GM12878 (cell line): ENCODE data around the gene KLF12. TPM values are rescaled to one million over a fixed set of nuclear protein-coding genes. Genes with fewer than 3 reads are reported as not detected.

Experiments
- ATAC-seq: fragments of 200-7000 bp; cut with Tn5 transposase; 3 replicates; pipeline ENCODE4 v1.9.1; 2020; ENCODE audit warnings: mild to moderate bottlenecking, moderate library complexity
- BruUV-seq: library from RNA; stranded (reverse); fragments of 400-500 nt; replicated peaks from 2 replicates; lab custom pipeline; 2021; lab: Mats Ljungman, UMichigan
- CTCF ChIA-PET: fragments of 300-600 bp; sonication (Branson Sonifier 250); formaldehyde crosslinking; extraction: SDS; loops from one replicate; lab custom pipeline; 2021; ENCODE audit warnings: inconsistent platforms; lab: Yijun Ruan, JAX
- POLR2A ChIA-PET: fragments of 350-600 bp; formaldehyde crosslinking; extraction: SDS; loops from one replicate; lab custom pipeline; 2021; ENCODE audit warnings: inconsistent platforms; lab: Charles Lee
- RAD21 ChIA-PET: fragments of 300-600 bp; sonication (Branson Sonifier 250); formaldehyde crosslinking; loops from one replicate; lab custom pipeline; 2023; ENCODE audit warnings: antibody characterized with exemption; ENCODE audit not compliant: unreplicated experiment; lab: Charles Lee
- SMC1A ChIA-PET: fragments of 300-600 bp; sonication (Branson Sonifier 250); formaldehyde crosslinking; loops from one replicate; lab custom pipeline; 2023; ENCODE audit not compliant: unreplicated experiment, uncharacterized antibody; lab: Charles Lee
- DNase-seq: peaks from one replicate; pipeline ENCODE4 v3.0.0-alpha.2; 2011; ENCODE audit warnings: low read depth, low spot score
- FAIRE-seq: peaks from 3 replicates; lab custom pipeline; 2011; peaks lifted over from hg19 to GRCh38; lab: Jason Lieb, UNC
- H2AFZ ChIP-seq: 2 replicates; pipeline ENCODE4 v1.6.0; 2011; ENCODE audit warnings: low read depth, low read length, control low read depth; ENCODE audit not compliant: control insufficient read depth
- H3K27ac ChIP-seq: 2 replicates; pipeline ENCODE4 v1.5.1; 2011; ENCODE audit warnings: control low read depth; ENCODE audit not compliant: control insufficient read depth, insufficient read depth
- H3K27me3 ChIP-seq, 2 experiments: replicated peaks in 1 of 2; 2 replicates each; pipeline versions ENCODE4 v1.6.0 to v1.6.1; 2011; ENCODE audit warnings: low read length in 1 of 2; ENCODE audit not compliant: control insufficient read depth in 2 of 2, insufficient read depth in 2 of 2
- H3K36me3 ChIP-seq, 2 experiments: 2 replicates each; pipeline ENCODE4 v1.5.1; 2011; ENCODE audit warnings: low read length in 1 of 2; ENCODE audit not compliant: control insufficient read depth in 2 of 2, insufficient read depth in 2 of 2
- H3K4me1 ChIP-seq: 2 replicates; pipeline ENCODE4 v1.6.1; 2011; ENCODE audit warnings: mild to moderate bottlenecking, low read length, moderate library complexity, mixed read lengths; ENCODE audit not compliant: control insufficient read depth, insufficient read depth
- H3K4me2 ChIP-seq: 2 replicates; pipeline ENCODE4 v1.6.0; 2011; ENCODE audit warnings: control low read depth; ENCODE audit not compliant: control insufficient read depth, insufficient read depth
- H3K4me3 ChIP-seq: fragments of 200-600 bp; sonication (generic); 2 replicates; pipeline ENCODE4 v1.5.1; 2016
- H3K79me2 ChIP-seq: 2 replicates; pipeline ENCODE4 v1.6.0; 2011; ENCODE audit warnings: low read length; ENCODE audit not compliant: control insufficient read depth, insufficient read depth
- H3K9ac ChIP-seq: 2 replicates; pipeline ENCODE4 v1.8.0; 2011; ENCODE audit warnings: low read length, control low read depth, mixed read lengths; ENCODE audit not compliant: control insufficient read depth, insufficient read depth
- H3K9me3 ChIP-seq: replicated peaks from 3 replicates; pipeline ENCODE4 v1.5.1; 2011; ENCODE audit warnings: mild to moderate bottlenecking, low read length; ENCODE audit not compliant: control insufficient read depth, insufficient read depth
- H4K20me1 ChIP-seq: 2 replicates; pipeline ENCODE4 v1.6.0; 2011; ENCODE audit not compliant: control insufficient read depth, insufficient read depth
- BRCA1 ChIP-seq: IDR thresholded peaks from 2 replicates; pipeline ENCODE4 v1.6.1; 2011; ENCODE audit warnings: low read depth, low read length, improper control_type of control experiment
- CBX5 ChIP-seq: sonication (generic); IDR thresholded peaks from 2 replicates; pipeline ENCODE4 v1.6.1; 2016; ENCODE audit warnings: low read depth, moderate library complexity, mild to moderate bottlenecking, inconsistent platforms
- CUX1 ChIP-seq: IDR thresholded peaks from 2 replicates; pipeline ENCODE4 v1.6.1; 2012; ENCODE audit warnings: improper control_type of control experiment, low read depth, low read length; ENCODE audit not compliant: insufficient replicate concordance
- E2F4 ChIP-seq: IDR thresholded peaks from 2 replicates; pipeline ENCODE4 v1.6.1; 2012; ENCODE audit warnings: low read depth, low read length, improper control_type of control experiment
- FOXK2 ChIP-seq: fragments of 450-650 bp; IDR thresholded peaks from 2 replicates; pipeline ENCODE4 v1.6.1; 2017; ENCODE audit warnings: mild to moderate bottlenecking, moderate library complexity
- HDAC6 ChIP-seq: fragments of 200-600 bp; sonication (generic); IDR thresholded peaks from one replicate; pipeline ENCODE4 v1.8.0; 2017; ENCODE audit warnings: antibody characterized with exemption; ENCODE audit not compliant: unreplicated experiment
- IRF3 ChIP-seq: fragments of 450-650 bp; IDR thresholded peaks from 2 replicates; pipeline ENCODE4 v1.6.1; 2014; ENCODE audit warnings: mild to moderate bottlenecking
- PAX5 ChIP-seq: IDR thresholded peaks from 2 replicates; pipeline ENCODE4 v1.6.1; 2011; ENCODE audit warnings: low read depth, low read length, borderline replicate concordance
- PAX8 ChIP-seq: fragments of 450-650 bp; IDR thresholded peaks from 2 replicates; pipeline ENCODE4 v1.6.1; 2017; ENCODE audit warnings: mild to moderate bottlenecking, moderate library complexity
- PML ChIP-seq: IDR thresholded peaks from 2 replicates; pipeline ENCODE4 v1.6.1; 2012; ENCODE audit warnings: low read length, inconsistent platforms
- RFX5 ChIP-seq: IDR thresholded peaks from 2 replicates; pipeline ENCODE4 v1.6.1; 2011; ENCODE audit warnings: low read depth, low read length, improper control_type of control experiment
- STAT1 ChIP-seq: fragments of 450-650 bp; conservative IDR thresholded peaks from 2 replicates; pipeline ENCODE4 v1.6.1; 2014; ENCODE audit warnings: antibody characterized with exemption, mild to moderate bottlenecking
- YY1 ChIP-seq: IDR thresholded peaks from 2 replicates; pipeline ENCODE4 v1.6.1; 2011; ENCODE audit warnings: low read depth, mild to moderate bottlenecking, low read length
- ZNF384 ChIP-seq: IDR thresholded peaks from 2 replicates; pipeline ENCODE4 v1.6.1; 2012; ENCODE audit warnings: low read depth, mild to moderate bottlenecking, low read length, improper control_type of control experiment, borderline replicate concordance
- WGBS: methylation state at CpG from one replicate; pipeline ENCODE4 v1.1.6; 2016; ENCODE audit warnings: low lambda C conversion rate; ENCODE audit not compliant: insufficient replicate concordance, insufficient coverage; ENCODE audit errors: missing lambda C conversion rate; 5-methylcytosine and 5-hydroxymethylcytosine counted together
- in situ Hi-C: fragments of 300-500 bp; cut with MboI; formaldehyde crosslinking; loops from 9 replicates; pipeline ENCODE4 v1.14.3; 2018; ENCODE audit warnings: mixed read lengths
- intact Hi-C: fragments of 100-400 bp; cut with micrococcal nuclease; formaldehyde crosslinking; loops from one replicate; pipeline ENCODE4 v1.14.2; 2022; ENCODE audit not compliant: unreplicated experiment
- polyA plus RNA-seq, 11 experiments: library from polyadenylated mRNA; depleted of rRNA in 4 of 11; unstranded in 6 of 11; stranded (reverse) in 5 of 11; fragments of >200 nt; fragmentation: Nextera tagmentation in 4 of 11; fragmentation: Illumina TruSeq in 1 of 11; extraction: Ambion mirVana in 4 of 11; extraction: Trizol in 1 of 11; gene quantifications; 1 replicate in 1 of 11; 2 replicates in 10 of 11; pipeline versions ENCODE4 v1.2.1 to v1.2.3, GENCODE V29; 2011 to 2016; ENCODE audit warnings: inconsistent platforms in 2 of 11, missing spikeins in 2 of 11, low read depth in 1 of 11
- total RNA-seq, 4 experiments: library from RNA; depleted of rRNA in 3 of 4; stranded (reverse); fragments of >200 nt in 3 of 4; fragmentation: Illumina TruSeq in 1 of 4; extraction: Trizol in 1 of 4; gene quantifications; 2 replicates each; pipeline versions ENCODE4 v1.2.1 to v1.2.3, GENCODE V29; 2013 to 2021

The KLF12 gene
- total and polyA plus RNA-seq, 10 of the 15 experiments (the other 5 are each of a cell fraction or from before 2014, with no cell fraction given) = 0.11 to 11.4 (median 0.98) TPM

- Histone ChIP-seq H4K20me1 (no peaks in the 10 kb centered on the region), H3K9me3 (no peaks in the 10 kb centered on the region), H3K79me2 (no peaks in the 10 kb centered on the region), H3K4me2 (no peak overlapping the region), H3K27me3 (no peaks in the 10 kb centered on the region), H3K4me3 (no peak overlapping the region), H2AFZ (no peak overlapping the region), H3K4me1 (no peaks in the 10 kb centered on the region), H3K27ac (no peak overlapping the region)
- POLR2A ChIA-PET = no interaction called here
- in situ Hi-C loops (no loop called here), intact Hi-C loops (no loop called here)
- 63% methylated on average over 1 of the region's 1 CpG for WGBS
- no peak for ATAC-seq
- no peak for DNase-seq
- no TSS peak for BruUV-seq
- CTCF ChIA-PET = no interaction called here
- TF ChIP-seq PAX8 (no peak), YY1 (no peak), BRCA1 (no peak), PML (no peak), CBX5 (no peak), PAX5 (no peak), ZNF384 (no peak), E2F4 (no peak), IRF3 (no peak), RFX5 (no peak), CUX1 (no peak), HDAC6 (no peak), FOXK2 (no peak), STAT1 (no peak)
- TF ChIP-seq, all 136 proteins: peak for 0
- ChIA-PET RAD21 (no interaction called here), SMC1A (no interaction called here)
- Histone ChIP-seq H3K9ac (no peak overlapping the region), H3K36me3 (no peaks in the 10 kb centered on the region)
- FAIRE-seq = no peak
These were observed 48.3 kb upstream of the KLF12 start for GRCh38 chr13:74182491-74182890.
